Stomach smooth muscle (tissue), 2 donors: Measurements from ENCODE around the gene NKPD1.

Experiments
- H3K27ac ChIP-seq: one replicate; pipeline ENCODE4 v1.7.0; 2013; ENCODE audit warnings: mild to moderate bottlenecking, low read length, inconsistent platforms
- H3K27me3 ChIP-seq, 2 donors: one replicate each; pipeline ENCODE4 v1.7.0; 2013; ENCODE audit warnings: low read length in 2 of 2; ENCODE audit not compliant: insufficient read depth in 2 of 2, control insufficient read depth in 1 of 2
- H3K36me3 ChIP-seq, 2 donors: one replicate each; pipeline ENCODE4 v1.7.0; 2013; ENCODE audit warnings: low read length in 2 of 2; ENCODE audit not compliant: control insufficient read depth in 2 of 2, insufficient read depth in 2 of 2
- H3K4me1 ChIP-seq: one replicate; pipeline ENCODE4 v1.7.0; 2013; ENCODE audit warnings: low read length; ENCODE audit not compliant: control insufficient read depth, insufficient read depth
- H3K4me3 ChIP-seq, 2 donors: one replicate each; pipeline ENCODE4 v1.7.0; 2013; ENCODE audit warnings: low read length in 2 of 2
- H3K9ac ChIP-seq, 2 donors: one replicate each; pipeline ENCODE4 v1.7.0; 2013; ENCODE audit warnings: low read length in 2 of 2, mild to moderate bottlenecking in 1 of 2
- H3K9me3 ChIP-seq, 2 donors: one replicate each; pipeline ENCODE4 v1.7.0; 2013; ENCODE audit warnings: low read length in 2 of 2; ENCODE audit not compliant: control insufficient read depth in 2 of 2
- donor health status: healthy.
- donor health status: Pancreatic carcinoma.

The NKPD1 gene

GRCh38 chr19:45153339-45154063, 7.3 kb downstream of the NKPD1 start:
- no peaks in the 10 kb centered on the region for H3K9me3 ChIP-seq
- no peak overlapping the region for H3K27ac ChIP-seq
- H3K27me3 ChIP-seq, result peaks cover 46 to 48% of the 10 kb centered on the region in 2 donors
- H3K4me3 ChIP-seq, result peak overlapping the region; percentile 47 to 68
- no peak overlapping the region for H3K9ac ChIP-seq
- H3K4me1 ChIP-seq, result peaks cover 25% of the 10 kb centered on the region
- no peaks in the 10 kb centered on the region for H3K36me3 ChIP-seq

GRCh38 chr19:45152504-45153338, 8.1 kb downstream of the NKPD1 start:
- Histone ChIP-seq H3K4me1 (peaks cover 25% of the 10 kb centered on the region), H3K27ac (no peak overlapping the region), H3K4me3 (peak overlapping the region; percentile 47 to 68), H3K27me3 (peaks cover 40 to 44% of the 10 kb centered on the region in 2 donors), H3K36me3 (no peaks in the 10 kb centered on the region), H3K9ac (no peak overlapping the region), H3K9me3 (no peaks in the 10 kb centered on the region)

- H3K4me1 ChIP-seq, result peaks cover 25% of the 10 kb centered on the region
- H3K9ac ChIP-seq, result no peak overlapping the region
- peaks cover 0 to 2% of the 10 kb centered on the region in 2 donors for H3K36me3 ChIP-seq
- H3K27ac ChIP-seq, result no peak overlapping the region
- H3K4me3 ChIP-seq, result peak overlapping the region; percentile 19 to 68
- H3K9me3 ChIP-seq, result no peaks in the 10 kb centered on the region
- peaks cover 40 to 44% of the 10 kb centered on the region in 2 donors for H3K27me3 ChIP-seq
Measured at GRCh38 chr19:45151821-45152503, 8.8 kb downstream of the NKPD1 start.

GRCh38 chr19:45151320-45151719, 9.5 kb downstream of the NKPD1 start:
- H3K27ac ChIP-seq, result no peak overlapping the region
- no peak overlapping the region for H3K4me3 ChIP-seq
- H3K9me3 ChIP-seq, result no peaks in the 10 kb centered on the region
- H3K4me1 ChIP-seq, result peaks cover 25% of the 10 kb centered on the region
- peaks cover 0 to 2% of the 10 kb centered on the region in 2 donors for H3K36me3 ChIP-seq
- no peak overlapping the region for H3K9ac ChIP-seq
- peaks cover 38 to 44% of the 10 kb centered on the region in 2 donors for H3K27me3 ChIP-seq

- no peak overlapping the region for H3K27ac ChIP-seq
- H3K9me3 ChIP-seq, result no peaks in the 10 kb centered on the region
- H3K4me3 ChIP-seq, result no peak overlapping the region
- H3K4me1 ChIP-seq, result peaks cover 25% of the 10 kb centered on the region
- H3K36me3 ChIP-seq, result peaks cover 0 to 2% of the 10 kb centered on the region in 2 donors
- H3K27me3 ChIP-seq, result peaks cover 38 to 40% of the 10 kb centered on the region in 2 donors
- no peak overlapping the region for H3K9ac ChIP-seq
Measured at GRCh38 chr19:45150751-45151281, 10.0 kb downstream of the NKPD1 start.

GRCh38 chr19:45150180-45150579, 10.6 kb downstream of the NKPD1 start:
- Histone ChIP-seq H3K4me3 (no peak overlapping the region), H3K27ac (no peak overlapping the region), H3K9ac (no peak overlapping the region), H3K9me3 (no peaks in the 10 kb centered on the region), H3K4me1 (peaks cover 25% of the 10 kb centered on the region), H3K36me3 (peaks cover 0 to 2% of the 10 kb centered on the region in 2 donors), H3K27me3 (peaks cover 38 to 40% of the 10 kb centered on the region in 2 donors)

GRCh38 chr19:45149129-45149528, 11.7 kb downstream of the NKPD1 start:
- peaks cover 0 to 7% of the 10 kb centered on the region in 2 donors for H3K36me3 ChIP-seq
- H3K9me3 ChIP-seq, result no peaks in the 10 kb centered on the region
- H3K4me1 ChIP-seq, result peaks cover 25% of the 10 kb centered on the region
- no peak overlapping the region for H3K27ac ChIP-seq
- no peak overlapping the region for H3K9ac ChIP-seq
- H3K27me3 ChIP-seq, result peaks cover 33 to 37% of the 10 kb centered on the region in 2 donors
- no peak overlapping the region for H3K4me3 ChIP-seq

GRCh38 chr19:45147835-45148676, 12.7 kb downstream of the NKPD1 start:
- Histone ChIP-seq H3K9me3 (no peaks in the 10 kb centered on the region), H3K27me3 (peaks cover 25 to 28% of the 10 kb centered on the region in 2 donors), H3K36me3 (peaks cover 0 to 12% of the 10 kb centered on the region in 2 donors), H3K4me3 (no peak overlapping the region), H3K27ac (no peak overlapping the region), H3K4me1 (peaks cover 16% of the 10 kb centered on the region), H3K9ac (no peak overlapping the region)

- H3K27ac ChIP-seq, result no peak overlapping the region
- peaks cover 4 to 21% of the 10 kb centered on the region in 2 donors for H3K36me3 ChIP-seq
- H3K4me1 ChIP-seq, result peaks cover 3% of the 10 kb centered on the region
- H3K9ac ChIP-seq, result no peak overlapping the region
- H3K27me3 ChIP-seq, result peaks cover 15% of the 10 kb centered on the region in 2 donors
- no peak overlapping the region for H3K4me3 ChIP-seq
- H3K9me3 ChIP-seq, result no peaks in the 10 kb centered on the region
Measured at GRCh38 chr19:45146741-45147205, 14.0 kb downstream of the NKPD1 start.
